ENCODE data around the gene BAIAP2. TPM values are rescaled to one million over a fixed set of nuclear protein-coding genes. Genes with fewer than 3 reads are reported as not detected.

Gene BAIAP2
- total RNA-seq, 1 donor from 2014 or later, result 48.7 TPM

- Histone ChIP-seq H3K36me3 (ENCODE audit: control insufficient read depth, insufficient read depth, low read length) (peaks cover 4% of the 10 kb centered on the region), H3K27me3 (ENCODE audit: control insufficient read depth, insufficient read depth, low read length) (peaks cover 4% of the 10 kb centered on the region), H3K4me3 (ENCODE audit: low read depth, low read length) (no peak overlapping the region)
- no peak for DNase-seq (ENCODE audit: low read depth)
- TF ChIP-seq CTCF (IDR thresholded peaks at IDR 0.05; ENCODE audit: insufficient read depth, low read length, severe bottlenecking), result no peak
- no peak for FAIRE-seq
Observed at GRCh38 chr17:81032641-81033480, 2.1 kb upstream of the BAIAP2 start.

- DNase-seq (ENCODE audit: low read depth), result no peak
- no peak for TF ChIP-seq CTCF (IDR thresholded peaks at IDR 0.05; ENCODE audit: insufficient read depth, low read length, severe bottlenecking)
Observed at GRCh38 chr17:81033535-81034167, 1.3 kb upstream of the BAIAP2 start.

GRCh38 chr17:81034168-81034777 lies 678 bp upstream of the BAIAP2 start:
- Histone ChIP-seq H3K27me3 (ENCODE audit: control insufficient read depth, insufficient read depth, low read length) (no peaks in the 10 kb centered on the region), H3K36me3 (ENCODE audit: control insufficient read depth, insufficient read depth, low read length) (peaks cover 16% of the 10 kb centered on the region), H3K4me3 (ENCODE audit: low read depth, low read length) (peak overlapping the region; percentile 40)
- no peak for TF ChIP-seq CTCF (IDR thresholded peaks at IDR 0.05; ENCODE audit: insufficient read depth, low read length, severe bottlenecking)
- FAIRE-seq (no peak), DNase-seq (ENCODE audit: low read depth) (no peak)

More at GRCh38 chr17:81033535-81034167, 1.3 kb upstream of the BAIAP2 start:
- Histone ChIP-seq H3K27me3 (ENCODE audit: control insufficient read depth, insufficient read depth, low read length) (no peaks in the 10 kb centered on the region), H3K4me3 (ENCODE audit: low read depth, low read length) (peak overlapping the region; percentile 40), H3K36me3 (ENCODE audit: control insufficient read depth, insufficient read depth, low read length) (peaks cover 10% of the 10 kb centered on the region)
- no peak for FAIRE-seq

- no peak for FAIRE-seq
- Histone ChIP-seq H3K36me3 (ENCODE audit: control insufficient read depth, insufficient read depth, low read length) (peaks cover 19% of the 10 kb centered on the region), H3K4me3 (ENCODE audit: low read depth, low read length) (peak overlapping the region; percentile 72), H3K27me3 (ENCODE audit: control insufficient read depth, insufficient read depth, low read length) (no peaks in the 10 kb centered on the region)
- no peak for DNase-seq (ENCODE audit: low read depth)
- TF ChIP-seq CTCF (IDR thresholded peaks at IDR 0.05; ENCODE audit: insufficient read depth, low read length, severe bottlenecking), result no peak
Observed at GRCh38 chr17:81035521-81036196, 708 bp downstream of the BAIAP2 start.

- TF ChIP-seq CTCF (IDR thresholded peaks at IDR 0.05; ENCODE audit: insufficient read depth, low read length, severe bottlenecking), result no peak
- Histone ChIP-seq H3K27me3 (ENCODE audit: control insufficient read depth, insufficient read depth, low read length) (no peaks in the 10 kb centered on the region), H3K4me3 (ENCODE audit: low read depth, low read length) (peak overlapping the region; percentile 72), H3K36me3 (ENCODE audit: control insufficient read depth, insufficient read depth, low read length) (peaks cover 19% of the 10 kb centered on the region)
- DNase-seq (ENCODE audit: low read depth), result peak; percentile 51
- no peak for FAIRE-seq
Observed at GRCh38 chr17:81036197-81036941, 1.4 kb downstream of the BAIAP2 start.

Data from bronchial epithelial cell (primary cell).